HG02938 (cell line): ENCODE data around the gene SEMA5B.

Experiments
- ATAC-seq: cut with Tn5 transposase; IDR thresholded peaks from one replicate; pipeline ENCODE4 v1.9.1; 2021; ENCODE audit warnings: mild to moderate bottlenecking, moderate library complexity; ENCODE audit not compliant: unreplicated experiment

Gene SEMA5B

GRCh38 chr3:122928396-122929187 lies 99.0 kb downstream of the SEMA5B start:
- no peak for ATAC-seq

- ATAC-seq: no peak
These were observed 99.8 kb downstream of the SEMA5B start for GRCh38 chr3:122927726-122928125.

- no peak for ATAC-seq
These were observed 100.8 kb downstream of the SEMA5B start for GRCh38 chr3:122926811-122927210.

- no peak for ATAC-seq
These were observed 101.2 kb downstream of the SEMA5B start for GRCh38 chr3:122926322-122926721.

GRCh38 chr3:122925756-122926155 lies 101.8 kb downstream of the SEMA5B start:
- no peak for ATAC-seq

- no peak for ATAC-seq
These were observed 103.5 kb downstream of the SEMA5B start for GRCh38 chr3:122924056-122924455.

- ATAC-seq: no peak
These were observed 104.0 kb downstream of the SEMA5B start for GRCh38 chr3:122923611-122924010.

- ATAC-seq: no peak
These were observed 105.5 kb downstream of the SEMA5B start for GRCh38 chr3:122921791-122922651.

GRCh38 chr3:122920986-122921385 lies 106.6 kb downstream of the SEMA5B start:
- ATAC-seq: no peak

GRCh38 chr3:122919291-122919610 lies 108.3 kb downstream of the SEMA5B start:
- ATAC-seq: no peak

GRCh38 chr3:122918576-122919290 lies 108.8 kb downstream of the SEMA5B start:
- no peak for ATAC-seq

- ATAC-seq: no peak
These were observed 110.2 kb downstream of the SEMA5B start for GRCh38 chr3:122917412-122917811.

- ATAC-seq: no peak
These were observed 111.0 kb downstream of the SEMA5B start for GRCh38 chr3:122916580-122916979.

GRCh38 chr3:122916084-122916483 lies 111.5 kb downstream of the SEMA5B start:
- no peak for ATAC-seq

- ATAC-seq: no peak
These were observed 112.1 kb downstream of the SEMA5B start for GRCh38 chr3:122915300-122916055.

- ATAC-seq: no peak
These were observed 113.9 kb downstream of the SEMA5B start for GRCh38 chr3:122913539-122914100.

GRCh38 chr3:122912772-122913538 lies 114.6 kb downstream of the SEMA5B start:
- no peak for ATAC-seq

- ATAC-seq: no peak
These were observed 115.7 kb downstream of the SEMA5B start for GRCh38 chr3:122911901-122912300.

- no peak for ATAC-seq
These were observed 119.3 kb downstream of the SEMA5B start for GRCh38 chr3:122908251-122908650.

- no peak for ATAC-seq
These were observed 120.1 kb downstream of the SEMA5B start for GRCh38 chr3:122907471-122907870.
